ENCODE measurements around the gene POLR2C.
A peak's percentile ranks its signal among the peaks of the same experiment; 100 is the strongest.

Gene POLR2C

GRCh38 chr16:57517397-57518367, 55.2 kb downstream of the POLR2C start:
- no peak for DNase-seq (ENCODE audit: low read depth in 4 of 4, low spot score in 1 of 4)

GRCh38 chr16:57518520-57518919, 56.0 kb downstream of the POLR2C start:
- no peak for DNase-seq (ENCODE audit: low read depth in 4 of 4, low spot score in 1 of 4)

DNA sequence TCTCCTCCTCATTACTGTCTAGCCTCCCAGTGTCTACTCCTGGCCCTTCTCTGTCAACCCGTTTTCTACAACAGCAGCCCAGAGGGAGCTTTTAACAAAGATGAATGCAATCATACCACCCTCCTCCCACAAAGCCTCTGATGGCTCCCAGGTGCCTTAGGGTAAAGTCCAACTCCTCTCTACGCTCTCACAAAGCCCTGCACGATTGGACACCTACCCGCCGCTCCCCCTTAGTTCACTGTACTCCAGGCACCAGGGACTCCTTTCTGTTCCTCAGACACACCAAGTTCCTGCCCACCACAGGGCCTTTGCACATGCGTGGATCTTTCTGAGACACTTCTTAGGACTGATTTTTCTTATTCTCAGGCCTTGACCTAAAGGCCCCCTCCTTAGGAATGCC, 56.4 kb downstream of the POLR2C start:
- no peak for DNase-seq (ENCODE audit: low read depth in 4 of 4, low spot score in 1 of 4)

- peak; percentile 67 to 76 (median 72) for DNase-seq (ENCODE audit: low read depth in 4 of 4, low spot score in 1 of 4)
Observed at GRCh38 chr16:57519796-57520360, 57.4 kb downstream of the POLR2C start.
